ACC112 (cell line): ENCODE measurements around the gene KCNJ3.

Experiments used
- H2AFZ ChIP-seq: fragments of 200-600 bp; sonication (generic); one replicate; pipeline ENCODE4 v1.6.0; 2017; ENCODE audit warnings: antibody characterized with exemption, low read length; ENCODE audit not compliant: unreplicated experiment
- H3K27ac ChIP-seq: fragments of 200-600 bp; sonication (generic); 2 replicates; pipeline ENCODE4 v1.5.1; 2014; ENCODE audit warnings: low read depth, mild to moderate bottlenecking, antibody characterized with exemption, low read length, moderate library complexity
- H3K27me3 ChIP-seq: fragments of 200-600 bp; sonication (generic); 2 replicates; pipeline ENCODE4 v1.6.1; 2014; ENCODE audit warnings: mild to moderate bottlenecking, antibody characterized with exemption, low read length, moderate library complexity, mixed read lengths; ENCODE audit not compliant: insufficient read depth
- H3K36me3 ChIP-seq: fragments of 200-600 bp; sonication (generic); 2 replicates; pipeline ENCODE4 v1.6.1; 2016; ENCODE audit warnings: mild to moderate bottlenecking, antibody characterized with exemption, low read length, moderate library complexity, mixed read lengths; ENCODE audit not compliant: insufficient read depth
- H3K4me1 ChIP-seq: fragments of 200-600 bp; sonication (generic); one replicate; pipeline ENCODE4 v1.6.1; 2016; ENCODE audit warnings: low read length, mixed read lengths; ENCODE audit not compliant: insufficient read depth, unreplicated experiment, control insufficient read depth
- H3K4me3 ChIP-seq: fragments of 200-600 bp; sonication (generic); 2 replicates; pipeline ENCODE4 v1.5.1; 2014; ENCODE audit warnings: mild to moderate bottlenecking, low read depth, low read length
- H3K79me2 ChIP-seq: fragments of 200-600 bp; sonication (generic); one replicate; pipeline ENCODE4 v1.6.0; 2016; ENCODE audit warnings: low read length; ENCODE audit not compliant: control insufficient read depth, unreplicated experiment, insufficient read depth

Gene KCNJ3

DNA sequence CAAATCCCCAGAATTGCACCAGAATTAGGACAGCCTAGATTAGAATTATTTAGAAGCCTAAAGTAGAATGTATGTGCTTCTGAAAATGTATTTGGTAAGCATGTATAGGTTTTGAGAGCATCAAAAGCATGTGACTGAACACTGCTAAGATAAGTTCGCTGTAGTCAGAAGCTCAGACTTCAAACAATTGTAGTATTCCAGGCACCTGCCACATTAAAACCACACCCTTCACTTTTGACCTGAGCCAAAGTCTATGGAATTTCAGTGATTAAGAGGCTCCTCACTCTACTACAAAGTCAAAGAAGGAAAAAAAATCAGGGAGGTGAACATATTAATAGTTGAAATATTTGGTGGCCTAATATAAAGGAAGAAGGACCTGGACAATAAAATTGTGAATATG, 8.2 kb downstream of the KCNJ3 start:
- Histone ChIP-seq H3K27ac (no peak overlapping the region), H2AFZ (no peak overlapping the region), H3K4me1 (no peaks in the 10 kb centered on the region), H3K79me2 (no peaks in the 10 kb centered on the region), H3K4me3 (no peak overlapping the region), H3K27me3 (no peaks in the 10 kb centered on the region), H3K36me3 (no peaks in the 10 kb centered on the region)

DNA sequence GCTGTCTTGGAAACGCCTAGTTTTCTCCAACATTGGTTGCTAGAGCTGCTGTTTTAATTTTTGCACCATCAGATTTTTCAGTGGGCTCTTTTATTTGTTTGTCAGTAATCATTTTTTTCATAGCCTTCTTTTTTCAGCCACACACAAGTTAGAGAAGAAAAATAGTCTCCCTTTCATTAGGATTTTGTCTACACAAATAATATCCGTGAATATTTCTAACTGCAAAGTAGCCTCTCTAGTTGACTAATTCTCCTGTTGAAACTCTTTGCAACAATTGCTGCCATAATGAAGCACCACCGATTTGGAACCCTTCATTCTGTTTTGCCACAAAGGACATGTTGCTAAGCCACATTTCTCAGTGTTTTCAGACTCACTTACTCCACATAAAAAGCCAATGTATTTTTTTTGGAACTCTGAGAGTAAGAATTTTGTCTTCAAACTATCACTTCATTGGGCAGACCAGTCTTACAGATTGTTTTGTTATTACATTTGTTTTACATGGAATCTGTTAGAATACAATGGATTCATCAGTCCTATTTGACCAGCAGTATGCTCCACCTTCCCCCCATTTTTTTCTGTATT, 9.6 kb downstream of the KCNJ3 start:
- Histone ChIP-seq H3K4me3 (no peak overlapping the region), H3K36me3 (no peaks in the 10 kb centered on the region), H3K27me3 (no peaks in the 10 kb centered on the region), H3K27ac (no peak overlapping the region), H3K4me1 (no peaks in the 10 kb centered on the region), H2AFZ (no peak overlapping the region), H3K79me2 (no peaks in the 10 kb centered on the region)

DNA sequence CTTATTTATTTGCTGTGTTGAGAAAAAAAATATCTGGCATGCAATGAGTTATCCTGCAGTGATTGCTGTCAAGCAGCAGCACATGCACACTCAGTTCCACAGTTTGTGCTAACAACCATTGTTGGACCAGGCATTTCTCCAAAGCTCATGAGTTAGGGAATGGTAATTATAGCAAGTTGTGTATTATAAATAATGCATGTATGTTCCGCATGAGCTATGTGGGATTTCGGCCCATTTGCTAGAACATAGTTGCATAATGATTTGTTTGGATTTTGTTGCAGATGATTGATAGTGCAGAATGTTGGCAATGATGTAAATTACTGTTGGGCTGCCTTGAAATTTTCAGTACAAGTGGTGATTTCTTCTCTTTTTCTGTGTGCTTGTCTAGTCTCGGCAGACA, 10.7 kb downstream of the KCNJ3 start:
- Histone ChIP-seq H3K4me1 (no peaks in the 10 kb centered on the region), H3K36me3 (no peaks in the 10 kb centered on the region), H2AFZ (no peak overlapping the region), H3K27me3 (no peaks in the 10 kb centered on the region), H3K4me3 (no peak overlapping the region), H3K27ac (no peak overlapping the region), H3K79me2 (no peaks in the 10 kb centered on the region)

DNA sequence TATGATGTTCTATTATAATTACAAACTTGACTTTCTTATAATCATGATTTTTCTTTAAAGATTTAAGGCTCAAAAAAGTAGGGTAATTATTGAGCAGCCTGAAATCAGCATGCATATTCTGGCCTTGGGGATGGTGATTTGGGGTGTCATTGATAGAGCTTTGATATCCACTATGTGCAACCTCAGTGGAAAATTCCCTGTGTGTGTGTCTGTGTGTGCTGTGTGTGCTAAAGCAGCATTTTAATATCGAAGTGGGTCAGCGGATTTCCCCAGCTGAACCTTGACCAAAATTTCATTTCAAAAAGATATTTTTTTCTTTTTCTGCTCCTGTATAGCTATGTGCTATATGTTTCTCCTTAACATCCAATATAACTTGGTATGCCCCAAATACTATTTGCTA, 11.6 kb downstream of the KCNJ3 start:
- H3K36me3 ChIP-seq, result no peaks in the 10 kb centered on the region
- no peaks in the 10 kb centered on the region for H3K79me2 ChIP-seq
- no peaks in the 10 kb centered on the region for H3K4me1 ChIP-seq
- no peaks in the 10 kb centered on the region for H3K27me3 ChIP-seq
- no peak overlapping the region for H3K4me3 ChIP-seq
- no peak overlapping the region for H2AFZ ChIP-seq
- H3K27ac ChIP-seq, result no peak overlapping the region

- Histone ChIP-seq H2AFZ (no peak overlapping the region), H3K4me1 (no peaks in the 10 kb centered on the region), H3K27ac (no peak overlapping the region), H3K27me3 (no peaks in the 10 kb centered on the region), H3K79me2 (no peaks in the 10 kb centered on the region), H3K36me3 (no peaks in the 10 kb centered on the region), H3K4me3 (no peak overlapping the region)
These were observed 12.2 kb downstream of the KCNJ3 start for GRCh38 chr2:154710685-154711084.

DNA sequence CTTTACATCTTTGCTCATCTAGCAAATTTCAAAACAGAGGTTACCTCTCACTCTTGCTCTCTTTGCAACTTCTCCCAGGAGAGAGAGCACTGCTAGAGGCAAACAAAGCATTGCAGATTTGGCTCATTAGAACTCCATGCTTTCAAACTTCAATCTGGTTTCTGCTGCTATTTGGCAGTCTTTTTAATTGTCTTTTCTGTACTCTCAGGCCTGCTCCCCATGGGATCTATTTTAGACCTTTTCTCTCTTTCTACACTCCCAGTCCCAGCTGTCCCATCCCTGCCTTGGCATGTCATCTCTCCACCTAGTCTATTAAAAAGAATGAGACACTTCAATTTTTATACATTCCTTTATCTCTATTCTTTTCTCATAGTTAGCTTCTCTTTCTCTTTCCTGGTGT, 15.2 kb downstream of the KCNJ3 start:
- Histone ChIP-seq H3K27ac (no peak overlapping the region), H2AFZ (no peak overlapping the region), H3K27me3 (no peaks in the 10 kb centered on the region), H3K4me1 (no peaks in the 10 kb centered on the region), H3K36me3 (no peaks in the 10 kb centered on the region), H3K4me3 (no peak overlapping the region), H3K79me2 (no peaks in the 10 kb centered on the region)

DNA sequence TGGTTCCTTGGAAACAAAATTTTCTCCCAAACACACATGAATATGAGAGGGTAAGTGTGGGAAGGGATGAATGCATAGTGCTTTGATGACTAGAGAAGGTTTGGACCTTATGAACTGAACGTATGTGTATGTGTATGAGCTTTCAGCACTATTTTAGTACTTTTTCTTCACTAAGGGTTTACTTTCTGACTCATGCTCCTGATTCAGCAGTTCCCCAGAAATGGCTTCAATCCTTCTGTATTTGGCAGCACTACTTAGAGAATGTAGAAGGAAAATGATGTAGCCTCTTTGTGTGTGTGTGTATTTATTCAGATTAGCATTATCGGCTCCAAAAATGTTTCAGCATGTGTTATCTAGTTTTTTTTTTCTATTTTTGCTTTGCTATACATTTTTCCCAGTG, 22.2 kb downstream of the KCNJ3 start:
- Histone ChIP-seq H3K36me3 (no peaks in the 10 kb centered on the region), H3K4me3 (no peak overlapping the region), H3K27me3 (no peaks in the 10 kb centered on the region), H2AFZ (no peak overlapping the region), H3K79me2 (no peaks in the 10 kb centered on the region), H3K4me1 (no peaks in the 10 kb centered on the region), H3K27ac (no peak overlapping the region)

- H3K79me2 ChIP-seq, result no peaks in the 10 kb centered on the region
- H3K27me3 ChIP-seq, result no peaks in the 10 kb centered on the region
- H3K36me3 ChIP-seq, result no peaks in the 10 kb centered on the region
- H3K27ac ChIP-seq, result no peak overlapping the region
- H3K4me1 ChIP-seq, result no peaks in the 10 kb centered on the region
- H2AFZ ChIP-seq, result no peak overlapping the region
- H3K4me3 ChIP-seq, result no peak overlapping the region
These were observed 25.8 kb downstream of the KCNJ3 start for GRCh38 chr2:154724194-154724797.

GRCh38 chr2:154740361-154740760, 41.9 kb downstream of the KCNJ3 start:
- no peaks in the 10 kb centered on the region for H3K79me2 ChIP-seq
- H2AFZ ChIP-seq, result no peak overlapping the region
- H3K4me3 ChIP-seq, result no peak overlapping the region
- H3K27me3 ChIP-seq, result no peaks in the 10 kb centered on the region
- no peaks in the 10 kb centered on the region for H3K36me3 ChIP-seq
- no peaks in the 10 kb centered on the region for H3K4me1 ChIP-seq
- no peak overlapping the region for H3K27ac ChIP-seq

- no peaks in the 10 kb centered on the region for H3K36me3 ChIP-seq
- no peak overlapping the region for H3K27ac ChIP-seq
- H3K4me1 ChIP-seq, result no peaks in the 10 kb centered on the region
- H3K4me3 ChIP-seq, result no peak overlapping the region
- H3K27me3 ChIP-seq, result no peaks in the 10 kb centered on the region
- no peaks in the 10 kb centered on the region for H3K79me2 ChIP-seq
- no peak overlapping the region for H2AFZ ChIP-seq
These were observed 60.4 kb downstream of the KCNJ3 start for GRCh38 chr2:154758871-154759270.

DNA sequence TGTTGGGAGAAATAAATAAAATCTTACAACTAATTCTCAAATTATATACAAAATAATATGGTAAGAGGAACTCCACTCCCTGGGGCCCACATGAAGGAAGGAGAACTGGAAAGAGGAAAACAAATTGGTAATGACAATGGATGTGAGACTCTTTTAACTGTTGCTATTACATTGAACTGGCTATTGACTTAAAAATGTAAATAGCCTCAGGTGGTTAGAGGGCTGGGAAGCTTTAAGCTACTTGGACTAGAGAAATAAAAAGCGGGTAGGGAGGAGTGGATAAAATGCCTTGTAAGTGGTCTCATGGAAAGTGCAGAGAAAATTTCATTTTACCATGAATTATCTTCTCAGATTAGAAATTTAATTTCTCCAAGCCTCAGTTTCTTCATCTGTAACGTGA, 64.1 kb downstream of the KCNJ3 start:
- H3K27ac ChIP-seq, result no peak overlapping the region

More for the DNA sequence above, 64.1 kb downstream of the KCNJ3 start:
- Histone ChIP-seq H2AFZ (no peak overlapping the region), H3K27me3 (no peaks in the 10 kb centered on the region), H3K36me3 (no peaks in the 10 kb centered on the region), H3K4me1 (no peaks in the 10 kb centered on the region), H3K79me2 (no peaks in the 10 kb centered on the region), H3K4me3 (no peak overlapping the region)
